OCI-LY3 (cell line): ENCODE results near the gene TAPT1.

Experiments
- H2AFZ ChIP-seq: fragments of 200-600, 300-600 bp; shearing (Covaris generic); 2 replicates; pipeline ENCODE4 v1.6.0; 2014; ENCODE audit warnings: antibody characterized with exemption, low read depth, low read length
- H3K27ac ChIP-seq: fragments of 200-600, 300-600 bp; sonication (generic); 2 replicates; pipeline ENCODE4 v1.5.1; 2014; ENCODE audit warnings: mild to moderate bottlenecking, low read length, moderate library complexity, mixed read lengths
- H3K27me3 ChIP-seq: fragments of 200-600, 300-600 bp; sonication (generic); 2 replicates; pipeline ENCODE4 v1.6.1; 2014; ENCODE audit warnings: low read depth, low read length, mixed read lengths
- H3K36me3 ChIP-seq: fragments of 200-600, 300-600 bp; sonication (generic); replicated peaks from 2 replicates; pipeline ENCODE3; 2014; ENCODE audit warnings: low read depth, low read length, mixed read lengths
- H3K4me1 ChIP-seq: fragments of 300-600, 200-600 bp; sonication (generic); 2 replicates; pipeline ENCODE4 v1.6.1; 2014; ENCODE audit warnings: low read length, mixed read lengths
- H3K4me2 ChIP-seq: fragments of 200-600, 300-600 bp; sonication (generic); 2 replicates; pipeline ENCODE4 v1.6.1; 2014; ENCODE audit warnings: low read length, mixed read lengths
- H3K4me3 ChIP-seq: fragments of 300-600, 200-600 bp; sonication (generic); 2 replicates; pipeline ENCODE4 v1.5.1; 2014; ENCODE audit warnings: antibody characterized with exemption, mild to moderate bottlenecking, low read length, moderate library complexity
- H3K79me2 ChIP-seq: fragments of 300-600, 200-600 bp; shearing (Covaris generic); 2 replicates; pipeline ENCODE4 v1.6.1; 2014; ENCODE audit warnings: mild to moderate bottlenecking, low read length, mixed read lengths
- H3K9ac ChIP-seq: fragments of 300-600, 200-600 bp; shearing (Covaris generic); 2 replicates; pipeline ENCODE4 v1.6.0; 2014; ENCODE audit warnings: mild to moderate bottlenecking, low read length, moderate library complexity
- H3K9me3 ChIP-seq: fragments of 200-600, 300-600 bp; shearing (Covaris generic); 2 replicates; pipeline ENCODE4 v1.6.1; 2014; ENCODE audit warnings: low read length, mixed read lengths; ENCODE audit not compliant: insufficient read depth
- H4K20me1 ChIP-seq: fragments of 200-600, 300-600 bp; sonication (generic); 2 replicates; pipeline ENCODE4 v1.6.1; 2016; ENCODE audit warnings: low read length, mixed read lengths; ENCODE audit not compliant: insufficient read depth
- CTCF ChIP-seq: fragments of 200-600, 300-600 bp; sonication (generic); IDR thresholded peaks from 2 replicates; pipeline ENCODE4 v1.5.1; 2014; ENCODE audit warnings: antibody characterized with exemption, low read length, low read depth
- EZH2phosphoT487 ChIP-seq: fragments of 200-600 bp; shearing (Covaris generic); IDR thresholded peaks from 2 replicates; pipeline ENCODE4 v1.6.1; 2018; ENCODE audit warnings: antibody characterized with exemption, mixed run types, low read depth

The TAPT1 gene

GRCh38 chr4:16142598-16143310 is 83.5 kb downstream of the TAPT1 start:
- Histone ChIP-seq H4K20me1 (no peaks in the 10 kb centered on the region), H3K36me3 (no peaks in the 10 kb centered on the region), H3K27me3 (no peaks in the 10 kb centered on the region), H2AFZ (no peak overlapping the region), H3K4me3 (no peak overlapping the region), H3K4me2 (no peak overlapping the region), H3K27ac (no peak overlapping the region), H3K79me2 (no peaks in the 10 kb centered on the region), H3K9ac (no peak overlapping the region), H3K9me3 (no peaks in the 10 kb centered on the region), H3K4me1 (no peaks in the 10 kb centered on the region)
- TF ChIP-seq CTCF = no peak

GRCh38 chr4:16140879-16141249 is 85.4 kb downstream of the TAPT1 start:
- no peaks in the 10 kb centered on the region for H3K4me1 ChIP-seq
- no peak overlapping the region for H3K9ac ChIP-seq
- H3K36me3 ChIP-seq = no peaks in the 10 kb centered on the region
- TF ChIP-seq CTCF (no peak), EZH2phosphoT487 (no peak)
- no peak overlapping the region for H2AFZ ChIP-seq
- no peak overlapping the region for H3K4me2 ChIP-seq
- no peaks in the 10 kb centered on the region for H3K79me2 ChIP-seq
- no peak overlapping the region for H3K4me3 ChIP-seq
- no peaks in the 10 kb centered on the region for H3K27me3 ChIP-seq
- H3K9me3 ChIP-seq = no peaks in the 10 kb centered on the region
- no peaks in the 10 kb centered on the region for H4K20me1 ChIP-seq
- H3K27ac ChIP-seq = no peak overlapping the region

- TF ChIP-seq CTCF = no peak
- no peak overlapping the region for H2AFZ ChIP-seq
- no peaks in the 10 kb centered on the region for H3K9me3 ChIP-seq
- H3K27me3 ChIP-seq = no peaks in the 10 kb centered on the region
- H3K27ac ChIP-seq = no peak overlapping the region
- no peaks in the 10 kb centered on the region for H3K4me1 ChIP-seq
- no peaks in the 10 kb centered on the region for H4K20me1 ChIP-seq
- H3K79me2 ChIP-seq = no peaks in the 10 kb centered on the region
- no peaks in the 10 kb centered on the region for H3K36me3 ChIP-seq
- no peak overlapping the region for H3K4me3 ChIP-seq
- no peak overlapping the region for H3K4me2 ChIP-seq
- H3K9ac ChIP-seq = no peak overlapping the region
These were observed 85.9 kb downstream of the TAPT1 start for GRCh38 chr4:16140231-16140878.

- TF ChIP-seq CTCF (no peak), EZH2phosphoT487 (no peak)
- H3K4me2 ChIP-seq = no peak overlapping the region
These were observed 87.0 kb downstream of the TAPT1 start for GRCh38 chr4:16139066-16139945.

More at GRCh38 chr4:16139066-16139945, 87.0 kb downstream of the TAPT1 start:
- H2AFZ ChIP-seq = no peak overlapping the region
- H3K79me2 ChIP-seq = no peaks in the 10 kb centered on the region
- no peaks in the 10 kb centered on the region for H3K27me3 ChIP-seq
- no peaks in the 10 kb centered on the region for H4K20me1 ChIP-seq
- no peaks in the 10 kb centered on the region for H3K4me1 ChIP-seq
- H3K36me3 ChIP-seq = no peaks in the 10 kb centered on the region
- no peak overlapping the region for H3K9ac ChIP-seq
- no peak overlapping the region for H3K4me3 ChIP-seq
- H3K27ac ChIP-seq = no peak overlapping the region
- no peaks in the 10 kb centered on the region for H3K9me3 ChIP-seq
